Left cardiac atrium (tissue), 4 donors: Measurements from ENCODE around the gene CELSR1. TPM values are rescaled to one million over a fixed set of nuclear protein-coding genes. Genes with fewer than 3 reads are reported as not detected.
A peak's percentile ranks its signal among the peaks of the same experiment; 100 is the strongest.
"Not testable (repeated sequence)": the region's sequence is repeated elsewhere in the genome, so short reads cannot be mapped to it uniquely, and the experiment has no call there.

Experiments used
- ATAC-seq, 2 donors: fragments of 200-7000 bp; cut with Tn5 transposase; one replicate each; pipeline ENCODE4 v1.9.1; 2020; ENCODE audit warnings: mild to moderate bottlenecking in 2 of 2, moderate library complexity in 2 of 2
- DNase-seq: peaks from one replicate; pipeline ENCODE4 v3.0.0-alpha.2; 2020
- intact Hi-C, 2 donors: fragments of 100-400 bp; cut with DNase I; formaldehyde crosslinking; loops; one replicate each; pipeline versions ENCODE4 v1.14.1 to v1.15.1; 2022 to 2023
- total RNA-seq, 2 donors: library from RNA; stranded (reverse); fragmentation: NEBNext Ultra II Directional; extraction: Animal tissue kit (Norgen Biotek cat#: 25700); gene quantifications; one replicate each; pipeline ENCODE4 v1.2.1, GENCODE V29; 2021
- donor health status: DM: no; HTN: yes; CAD: no.
- donor health status: DM: no; HTN: yes; CAD: no; lungs with severe emphysema.
- donor health status: DM: yes; HTN: yes; CAD: no.
- donor health status: Dilated cardiomyopathy.

Gene CELSR1
- total RNA-seq, 2 donors from 2014 or later, result 6.5 to 8.1 TPM

DNA sequence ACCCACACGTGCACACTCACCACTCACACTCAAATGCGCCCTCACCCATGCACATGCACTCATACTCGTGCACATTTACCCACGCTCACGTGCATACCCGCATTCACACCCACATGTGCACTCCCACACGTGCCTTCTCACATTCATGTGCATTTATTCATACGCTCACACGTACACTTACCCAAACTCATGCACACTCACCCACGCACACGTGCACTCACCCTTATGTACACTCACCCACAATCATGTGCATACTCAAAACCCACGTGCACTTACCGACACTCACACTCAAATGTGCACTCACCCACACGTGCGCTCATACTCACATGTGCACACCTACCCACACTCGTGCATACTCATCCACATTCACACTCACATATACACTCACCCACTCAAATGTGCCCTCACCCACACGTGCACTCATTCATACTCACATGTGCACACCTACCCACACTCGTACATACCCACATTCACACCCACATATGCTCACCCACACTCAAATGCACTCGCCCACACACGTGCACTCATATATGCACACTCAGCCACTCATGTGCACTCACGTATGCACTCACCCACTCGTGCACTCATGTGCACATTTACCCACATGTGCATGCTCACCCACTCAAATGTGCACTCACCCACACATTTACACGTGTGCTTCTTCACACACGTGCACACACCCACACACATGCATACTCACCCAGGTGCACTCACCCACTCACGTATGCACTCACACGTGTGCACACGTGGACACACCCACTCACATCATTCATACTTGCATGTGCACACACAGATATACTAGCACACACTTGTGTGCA, 117.5 kb downstream of the CELSR1 start:
- DNase-seq, result no peak
- intact Hi-C loops, result no loop called here
- ATAC-seq, result no peak

- intact Hi-C loops, result no loop called here
- ATAC-seq (peak; percentile 18 to 35), DNase-seq (no peak)
Observed at GRCh38 chr22:46418827-46419226, 118.6 kb downstream of the CELSR1 start.

DNA sequence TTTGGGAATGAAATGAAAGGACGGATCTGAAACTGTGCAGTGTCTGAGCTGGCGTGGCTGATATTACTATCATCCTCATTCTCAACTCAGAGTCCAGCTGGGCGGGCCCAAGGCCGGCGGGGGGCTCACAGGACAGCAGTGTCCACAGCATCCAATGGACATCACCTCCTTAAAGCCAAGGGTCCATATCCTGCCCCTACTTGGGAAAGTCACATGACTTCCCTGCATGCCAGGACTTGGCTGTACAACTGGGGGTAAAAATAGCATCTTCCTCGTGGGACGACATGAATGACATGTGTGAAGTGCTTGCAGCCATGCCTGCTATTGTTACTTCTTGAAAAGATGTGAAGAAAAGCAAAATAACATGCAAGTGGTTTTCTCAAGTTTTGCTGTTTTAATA, 119.7 kb downstream of the CELSR1 start:
- peak; percentile 54 for DNase-seq
- ATAC-seq, result peak; percentile 64 to 86
- intact Hi-C loops, result no loop called here

- ATAC-seq (no peak), DNase-seq (no peak)
- intact Hi-C loops, result no loop called here
Observed at GRCh38 chr22:46416891-46417580, 120.4 kb downstream of the CELSR1 start.

DNA sequence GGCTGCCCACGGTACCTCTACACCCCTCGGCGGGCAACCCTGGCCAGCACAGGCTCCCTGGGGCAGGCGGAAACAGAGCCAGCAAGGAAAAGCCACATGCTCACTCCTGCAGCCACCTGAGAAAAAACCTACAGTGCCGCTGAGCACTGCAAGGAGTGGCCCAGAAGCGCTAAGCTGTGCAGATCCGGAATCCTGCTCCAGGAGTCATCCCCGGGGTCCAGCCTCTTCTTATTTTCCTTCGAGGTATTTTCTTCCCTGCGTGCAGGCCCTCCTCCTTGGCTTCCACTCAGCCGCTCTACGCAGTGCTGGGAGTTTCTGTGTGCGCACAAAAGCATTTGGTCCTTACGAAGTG, 120.9 kb downstream of the CELSR1 start:
- DNase-seq (no peak), ATAC-seq (no peak)
- intact Hi-C loops, result no loop called here

GRCh38 chr22:46415776-46416519, 121.5 kb downstream of the CELSR1 start:
- intact Hi-C loops, result no loop called here
- no peak for DNase-seq

GRCh38 chr22:46414704-46415103, 122.7 kb downstream of the CELSR1 start:
- intact Hi-C loops, result no loop called here
- DNase-seq, result no peak
- ATAC-seq, result no peak

More at GRCh38 chr22:46415776-46416519, 121.5 kb downstream of the CELSR1 start:
- ATAC-seq, result no peak

- no peak for ATAC-seq
- intact Hi-C loops, result no loop called here
- no peak for DNase-seq
Observed at GRCh38 chr22:46413725-46414379, 123.6 kb downstream of the CELSR1 start.

DNA sequence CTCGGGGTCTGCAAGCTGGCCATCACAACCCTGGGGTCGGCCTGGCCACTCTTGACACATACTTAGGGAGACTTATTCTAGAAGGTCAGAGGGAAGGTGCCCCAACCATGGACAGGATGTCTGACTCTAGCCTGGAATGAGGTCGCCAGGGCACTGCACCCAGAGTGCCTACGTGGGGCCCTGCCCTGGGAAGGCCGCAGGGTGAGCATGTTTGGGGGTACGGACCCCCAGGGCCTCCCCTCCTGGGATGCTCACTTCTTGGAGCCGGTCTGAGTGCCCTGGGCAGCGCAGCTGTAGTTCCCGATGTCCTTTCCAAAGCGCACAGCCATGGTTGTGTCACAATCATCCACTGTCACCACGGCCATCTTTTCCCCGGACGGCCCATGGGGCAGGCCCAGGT, 126.1 kb downstream of the CELSR1 start:
- ATAC-seq (no peak), DNase-seq (no peak)
- intact Hi-C loops, result no loop called here

- ATAC-seq (no peak), DNase-seq (peak; percentile 18)
- intact Hi-C loops, result no loop called here
Observed at GRCh38 chr22:46410291-46410808, 127.1 kb downstream of the CELSR1 start.

DNA sequence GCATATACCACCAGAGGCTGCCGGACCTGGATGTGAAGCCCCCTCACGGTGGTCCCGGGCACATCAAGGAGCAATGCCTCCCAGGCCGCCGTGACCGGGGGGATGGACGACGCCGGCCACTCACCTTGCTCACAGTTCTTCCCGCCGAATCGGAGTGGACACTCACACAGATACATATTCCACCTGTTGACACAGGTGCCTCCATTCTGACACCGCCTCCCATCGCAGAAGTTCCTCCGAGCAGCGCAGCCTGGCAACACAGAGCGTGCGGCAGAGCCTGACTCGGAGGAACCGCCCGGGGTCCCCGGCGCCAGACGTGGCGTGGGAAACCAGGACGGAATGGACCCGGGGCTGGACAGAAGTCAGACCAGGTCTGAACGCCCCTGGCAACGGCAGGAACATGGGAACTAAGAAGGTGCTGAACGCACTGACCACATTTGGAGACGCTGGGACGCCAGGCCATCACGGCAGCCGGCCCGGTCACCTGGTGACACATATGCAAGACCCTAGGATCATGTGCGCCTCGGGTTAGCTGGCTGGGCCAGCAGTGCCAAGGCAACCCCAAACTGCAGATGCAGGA, 127.7 kb downstream of the CELSR1 start:
- intact Hi-C loops, result no loop called here
- DNase-seq, result peak; percentile 19

GRCh38 chr22:46408568-46409506, 128.6 kb downstream of the CELSR1 start:
- peak; percentile 20 for DNase-seq

More for the DNA sequence above, 127.7 kb downstream of the CELSR1 start:
- ATAC-seq, result no peak

DNA sequence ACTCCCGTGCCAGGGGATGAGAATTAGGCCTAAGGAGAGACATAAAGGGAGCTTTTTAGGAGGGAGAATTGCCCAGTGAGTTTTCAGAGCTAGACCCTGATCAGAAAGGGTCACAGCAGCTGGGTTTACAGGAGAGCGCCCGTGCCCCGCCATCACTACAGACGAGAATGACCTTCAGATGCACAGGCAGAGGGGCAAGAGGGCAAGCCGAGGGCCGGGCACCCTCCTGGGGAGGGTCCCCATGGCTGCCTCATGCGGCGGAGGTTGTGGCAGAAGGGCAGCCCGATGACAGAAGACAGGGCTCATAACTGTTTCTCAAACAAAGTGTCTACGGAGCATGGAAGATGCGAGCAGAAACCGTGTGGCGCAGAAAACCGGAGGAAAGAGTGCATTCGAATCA, 129.7 kb downstream of the CELSR1 start:
- intact Hi-C loops, result no loop called here
- DNase-seq, result no peak
- no peak for ATAC-seq

More at GRCh38 chr22:46408568-46409506, 128.6 kb downstream of the CELSR1 start:
- no peak for ATAC-seq
- intact Hi-C loops, result no loop called here

DNA sequence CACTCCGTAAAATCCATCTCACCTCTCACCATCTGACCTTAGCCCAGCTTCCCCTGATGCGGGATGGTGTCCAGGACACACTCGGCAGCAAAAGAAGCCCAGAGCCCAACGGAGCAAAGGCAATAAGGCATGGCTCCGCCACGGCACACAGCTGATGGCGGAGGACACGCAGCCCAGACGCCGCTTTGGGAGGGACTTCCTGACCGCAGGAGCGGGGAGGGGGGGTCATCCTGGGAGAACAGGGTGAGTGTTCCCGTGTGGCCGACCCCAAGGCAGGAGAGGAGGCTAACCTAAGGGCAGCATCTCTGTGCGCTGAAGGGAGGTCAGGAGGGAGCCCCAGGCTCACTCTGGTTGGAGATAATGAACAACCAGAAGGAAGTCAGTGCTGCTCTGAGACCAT, 130.6 kb downstream of the CELSR1 start:
- no peak for DNase-seq
- intact Hi-C loops, result no loop called here
- ATAC-seq, result peak in 1 of 2 donors; percentile 28

DNA sequence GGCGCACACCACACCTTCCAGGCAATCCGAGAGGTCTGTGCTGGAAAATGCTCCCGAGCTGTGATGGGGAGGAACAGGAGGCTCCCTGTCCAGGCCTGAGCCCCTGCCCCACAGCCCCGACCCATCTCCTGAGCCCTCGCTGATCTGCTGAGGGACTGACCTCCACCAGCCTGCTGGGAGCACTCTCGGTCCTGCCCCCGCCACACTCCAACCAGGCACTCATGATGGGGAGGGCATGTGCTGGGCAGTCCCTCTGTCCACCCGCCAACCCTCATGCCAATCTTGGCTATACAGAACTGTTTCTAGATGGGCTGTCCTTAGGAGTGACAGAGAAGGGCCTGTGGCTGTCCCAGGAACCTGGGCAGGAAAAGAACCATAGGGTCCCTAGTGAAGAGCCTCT, 131.1 kb downstream of the CELSR1 start:
- ATAC-seq (peak; percentile 88 to 95), DNase-seq (peak; percentile 50)
- intact Hi-C loops, result no loop called here

GRCh38 chr22:46405901-46406300, 131.5 kb downstream of the CELSR1 start:
- no peak for DNase-seq
- no peak for ATAC-seq
- intact Hi-C loops, result no loop called here

GRCh38 chr22:46403880-46404279, 133.5 kb downstream of the CELSR1 start:
- intact Hi-C loops, ATAC-seq: not testable (repeated sequence)

DNA sequence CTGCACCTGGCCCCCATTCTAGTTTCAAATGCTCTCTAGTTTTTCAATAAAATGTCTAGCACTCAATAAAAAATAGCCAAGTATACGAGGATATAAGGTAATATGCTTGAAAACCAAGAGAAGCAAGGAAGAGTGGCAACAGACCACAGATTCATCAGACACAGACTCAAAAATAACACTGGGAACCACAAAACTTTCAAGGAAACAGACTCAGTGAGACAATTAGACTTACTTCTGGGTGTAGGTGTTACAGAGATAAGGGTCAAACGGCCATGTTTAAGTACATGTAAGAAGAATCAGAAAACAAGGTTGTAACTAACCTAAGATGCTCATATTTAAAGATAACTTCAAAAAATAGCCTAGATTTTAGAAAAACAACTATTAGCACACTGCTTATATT, 134.9 kb downstream of the CELSR1 start:
- intact Hi-C loops, result no loop called here
- ATAC-seq (no peak), DNase-seq (no peak)

More at GRCh38 chr22:46403880-46404279, 133.5 kb downstream of the CELSR1 start:
- DNase-seq, result not testable (repeated sequence)
